CMK (cell line): Measurements from ENCODE around the gene ALG12.

Experiments
- DNase-seq: peaks from one replicate; pipeline ENCODE4 v3.0.0-alpha.2; 2010; ENCODE audit warnings: low read depth

ALG12 gene

GRCh38 chr22:49911881-49912625, 6.2 kb downstream of the ALG12 start:
- DNase-seq = no peak

GRCh38 chr22:49910229-49911155, 7.7 kb downstream of the ALG12 start:
- no peak for DNase-seq

GRCh38 chr22:49909476-49910205, 8.6 kb downstream of the ALG12 start:
- no peak for DNase-seq

DNA sequence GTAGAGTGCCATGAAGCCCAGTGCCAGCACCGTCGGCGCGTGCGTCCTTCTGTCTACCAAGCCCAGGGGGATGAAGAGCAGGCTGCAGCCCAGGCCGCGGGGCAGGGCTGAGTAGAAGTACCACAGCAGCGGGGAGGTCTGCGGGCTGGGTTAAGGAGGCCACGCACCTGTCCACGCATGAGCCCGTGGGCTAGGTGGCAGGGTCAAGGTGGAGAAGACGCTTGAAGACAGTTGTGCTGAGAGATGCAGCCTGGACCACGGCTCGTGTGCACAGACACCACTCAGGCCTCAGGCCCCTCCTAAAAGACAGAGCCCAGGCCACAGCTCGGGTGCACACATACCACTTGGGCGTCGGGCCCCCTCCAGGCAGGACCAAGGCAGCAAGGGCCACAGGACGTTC, 10.4 kb downstream of the ALG12 start:
- no peak for DNase-seq

- no peak for DNase-seq
These were observed 11.4 kb downstream of the ALG12 start for GRCh38 chr22:49906799-49907290.

GRCh38 chr22:49906071-49906798, 12.0 kb downstream of the ALG12 start:
- DNase-seq = no peak

- no peak for DNase-seq
These were observed 12.8 kb downstream of the ALG12 start for GRCh38 chr22:49905465-49905864.

DNA sequence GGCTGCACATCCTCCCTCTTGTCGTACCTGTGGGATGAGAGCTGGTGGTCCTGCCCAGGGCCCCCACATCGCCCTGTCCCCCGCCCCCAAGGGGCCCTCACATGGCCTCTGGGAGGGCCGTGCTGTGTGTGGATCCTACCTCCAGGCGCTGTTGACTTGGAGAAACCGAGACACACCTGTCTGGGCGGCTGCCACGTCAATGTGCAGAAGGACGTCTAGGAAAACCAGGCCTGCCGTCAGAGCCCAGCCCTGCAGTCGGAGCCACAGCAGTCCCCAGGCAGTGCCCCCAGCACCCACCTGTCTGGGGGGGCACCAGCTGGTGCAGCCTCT, 14.2 kb downstream of the ALG12 start:
- no peak for DNase-seq

DNA sequence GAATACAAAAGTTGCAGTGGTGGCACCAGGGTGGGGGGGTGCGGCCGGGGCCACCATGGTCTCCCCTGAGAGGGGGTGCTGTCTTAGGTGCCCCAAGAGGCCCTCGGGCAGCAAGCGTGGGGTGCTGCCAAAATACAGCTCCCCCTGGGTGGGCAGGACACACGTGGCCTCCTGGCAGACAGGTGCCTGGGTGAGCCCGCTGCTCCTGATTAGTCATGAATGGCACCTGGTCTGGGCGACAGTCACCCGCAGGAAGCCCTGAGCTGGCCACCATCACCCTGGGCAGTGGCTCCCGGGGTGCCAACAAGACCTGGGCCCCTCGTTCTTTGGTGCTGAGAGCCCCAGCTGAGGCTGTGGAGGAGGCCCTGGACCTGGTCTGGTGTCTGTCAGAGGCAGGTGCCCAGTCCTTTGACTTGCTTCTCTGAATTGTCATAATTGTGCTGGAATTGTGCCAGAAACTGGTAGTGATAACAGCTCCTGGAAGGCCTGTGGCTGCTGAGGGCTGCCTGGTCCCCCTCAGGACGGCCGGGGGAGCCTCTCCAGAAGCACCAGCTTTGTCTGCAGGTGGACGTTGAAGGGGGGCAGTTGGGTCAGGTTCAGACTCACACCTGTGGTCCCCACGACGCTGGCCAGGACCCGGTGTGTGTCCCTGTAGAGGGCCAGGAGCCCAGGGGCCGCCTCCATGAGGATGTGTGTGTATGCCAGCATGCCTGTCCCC, 14.8 kb downstream of the ALG12 start:
- DNase-seq = no peak

DNA sequence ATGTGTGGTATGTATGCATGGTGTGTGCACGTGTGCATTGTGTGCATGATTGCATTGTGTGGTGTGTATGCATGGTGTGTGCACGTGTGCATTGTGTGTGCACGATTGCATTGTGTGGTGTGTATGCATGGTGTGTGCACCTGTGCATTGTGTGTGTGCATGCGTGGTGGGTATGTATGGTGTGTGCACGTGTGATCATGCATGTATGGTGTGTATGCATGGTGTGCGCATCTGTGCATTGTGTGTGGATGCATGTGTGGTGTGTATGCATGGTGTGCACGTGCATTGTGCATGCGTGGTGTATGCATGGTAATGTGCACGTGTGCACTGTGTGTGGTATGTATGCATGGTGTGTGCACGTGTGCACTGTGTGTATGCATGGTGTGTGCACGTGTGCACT, 16.8 kb downstream of the ALG12 start:
- DNase-seq = no peak

GRCh38 chr22:49900441-49901230, 17.6 kb downstream of the ALG12 start:
- DNase-seq = no peak

DNA sequence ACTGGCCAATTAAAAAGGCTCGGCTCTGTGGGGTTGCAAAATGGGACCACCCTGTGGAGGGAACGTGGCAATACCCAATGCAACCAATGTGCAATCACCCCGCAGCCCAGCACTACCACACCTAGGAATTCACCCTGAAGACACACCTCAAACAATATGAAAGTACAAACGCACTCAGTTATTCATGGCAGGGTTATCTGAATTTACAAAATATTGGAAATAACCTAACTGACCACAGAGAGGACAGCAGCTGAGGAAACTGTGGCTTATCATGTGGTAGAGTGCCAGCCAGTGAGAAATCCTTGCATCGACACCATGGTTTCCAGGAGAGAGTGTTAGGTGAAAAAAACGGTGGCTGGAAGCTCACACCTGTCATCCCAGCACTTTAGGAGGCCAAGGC, 18.7 kb downstream of the ALG12 start:
- no peak for DNase-seq

DNA sequence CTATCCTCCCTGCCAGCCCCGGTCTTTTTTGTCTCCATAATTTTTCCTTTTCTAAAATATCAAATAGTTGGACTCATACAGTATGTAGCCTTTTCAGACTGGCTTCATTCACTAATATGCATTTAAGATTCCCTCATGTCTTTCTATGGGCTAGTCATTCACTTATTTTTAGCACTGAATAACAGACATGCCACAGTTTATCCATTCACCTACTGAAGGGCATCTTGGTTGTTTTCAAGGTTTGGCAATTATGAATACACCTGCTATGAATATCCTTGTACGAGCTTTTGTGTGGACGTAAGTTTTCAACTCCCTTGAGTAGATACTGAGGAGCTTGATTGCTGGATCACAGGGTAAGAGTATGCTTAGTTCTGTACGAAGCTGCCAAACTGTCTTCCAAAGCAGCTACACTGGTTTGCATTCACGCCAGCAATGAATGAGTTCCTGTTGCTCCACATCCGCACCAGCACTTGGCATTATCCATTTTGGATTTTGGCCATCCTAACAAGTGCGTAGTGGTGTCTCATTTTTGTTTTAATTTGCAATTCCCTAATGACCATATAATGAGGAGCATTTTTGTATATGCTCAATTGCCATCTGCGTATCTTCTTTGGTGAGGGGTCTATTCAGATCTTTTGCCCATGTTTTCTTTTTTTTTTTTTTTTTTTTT, 21.1 kb downstream of the ALG12 start:
- DNase-seq = no peak

DNA sequence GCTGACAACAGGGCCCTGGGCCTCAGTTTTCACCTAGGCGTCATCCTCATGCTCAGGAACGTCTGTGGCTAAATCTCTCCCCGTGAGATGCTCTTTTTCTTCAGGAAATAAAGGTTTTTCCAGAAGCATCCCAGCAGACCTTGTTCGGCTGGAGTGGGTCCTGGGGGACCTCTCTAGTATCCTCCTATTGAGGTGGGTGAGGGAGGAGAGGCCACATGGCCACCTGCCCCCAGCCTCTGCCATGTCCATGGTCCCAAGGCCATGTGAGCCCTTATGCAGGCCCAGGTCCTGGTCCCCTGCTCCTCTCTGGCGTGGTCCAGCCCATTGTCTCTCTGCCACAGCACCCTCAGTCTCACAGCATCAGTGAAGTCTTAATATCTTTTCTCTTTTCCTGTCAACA, 22.0 kb downstream of the ALG12 start:
- DNase-seq = no peak

DNA sequence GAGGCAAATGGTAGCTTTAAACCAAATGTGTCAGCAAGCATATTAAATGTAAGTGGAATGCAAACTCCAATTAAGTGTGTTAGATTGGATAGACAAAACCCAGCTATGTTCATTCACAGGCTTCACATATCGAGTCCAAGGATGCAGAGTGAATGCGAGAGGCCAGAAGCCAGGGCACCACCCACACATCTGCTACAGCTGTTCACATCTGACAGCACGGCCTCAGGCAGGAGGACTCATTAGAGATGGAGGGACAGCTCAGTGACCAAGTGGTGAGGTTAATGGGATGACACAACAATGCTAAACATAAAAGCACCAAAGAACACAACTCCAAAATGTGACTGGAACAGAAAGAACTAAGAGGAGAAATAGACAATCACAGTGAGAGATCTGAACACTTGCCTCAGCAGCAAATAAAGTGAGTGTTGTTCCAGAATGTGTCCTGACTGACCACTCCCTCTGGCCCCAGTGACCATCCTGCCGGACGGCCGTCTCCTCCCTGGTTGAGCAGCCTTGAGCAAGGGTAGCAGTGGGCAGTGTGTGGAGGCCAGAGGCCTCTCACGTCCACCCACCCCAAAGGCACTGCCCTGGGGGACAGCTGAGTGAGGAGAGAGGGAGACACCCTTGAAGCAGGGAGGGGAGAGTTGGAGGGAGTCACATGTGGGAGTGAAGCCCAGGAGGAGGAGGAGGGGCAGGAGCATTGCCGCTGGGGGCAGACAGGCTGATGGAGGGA, 23.8 kb downstream of the ALG12 start:
- DNase-seq = no peak

- no peak for DNase-seq
These were observed 25.2 kb downstream of the ALG12 start for GRCh38 chr22:49893025-49893424.

GRCh38 chr22:49892226-49892899, 25.9 kb downstream of the ALG12 start:
- DNase-seq = no peak

- DNase-seq = no peak
These were observed 29.2 kb downstream of the ALG12 start for GRCh38 chr22:49889071-49889470.

DNA sequence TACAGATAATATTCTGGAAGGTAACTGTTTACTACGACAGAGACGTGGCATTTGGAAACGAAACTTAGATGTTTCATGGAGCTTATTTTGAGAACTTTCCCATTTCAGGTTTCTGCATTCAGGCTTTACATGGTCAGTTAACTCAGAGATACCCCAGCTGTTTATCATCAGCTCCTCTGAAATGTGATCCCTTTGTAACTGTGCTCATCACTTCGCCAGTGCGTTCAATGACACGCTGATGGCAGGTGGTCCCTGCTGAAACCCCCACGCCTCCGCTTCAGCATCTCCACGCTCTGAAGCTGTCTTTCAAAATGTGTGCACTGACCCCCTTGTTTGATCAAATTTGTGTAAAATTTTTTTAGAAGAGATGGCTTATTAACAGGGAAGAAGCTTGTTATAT, 30.5 kb downstream of the ALG12 start:
- DNase-seq = no peak
